Kidney tubule cell (primary cell): ENCODE data around the gene CDH24.
A peak's percentile ranks its signal among the peaks of the same experiment; 100 is the strongest.
"Not testable (repeated sequence)": the region's sequence is repeated elsewhere in the genome, so short reads cannot be mapped to it uniquely, and the experiment has no call there.

Source experiments
- DNase-seq: peaks from one replicate; pipeline ENCODE4 v3.0.0-alpha.2; 2018; ENCODE audit warnings: low spot score

The CDH24 gene

DNA sequence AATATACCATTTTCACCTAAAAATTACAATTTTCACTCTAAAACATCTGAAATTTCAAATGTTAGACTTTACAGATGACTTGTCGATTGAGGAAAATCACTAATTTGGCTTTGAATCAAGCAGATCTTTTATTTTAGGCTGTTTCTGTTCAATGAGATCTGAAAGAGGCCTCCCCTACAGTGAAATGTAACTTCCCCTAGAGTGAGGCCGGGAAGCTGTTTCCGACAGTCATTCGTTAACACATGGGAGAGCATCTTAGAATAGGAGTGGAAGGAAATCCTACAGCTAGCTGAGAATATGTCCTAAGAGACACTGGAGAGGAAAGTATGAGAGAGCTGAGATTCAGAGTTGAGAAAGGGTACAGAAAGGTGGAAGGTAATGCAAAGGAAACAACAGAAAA lies 41.7 kb downstream of the CDH24 start:
- no peak for DNase-seq

DNA sequence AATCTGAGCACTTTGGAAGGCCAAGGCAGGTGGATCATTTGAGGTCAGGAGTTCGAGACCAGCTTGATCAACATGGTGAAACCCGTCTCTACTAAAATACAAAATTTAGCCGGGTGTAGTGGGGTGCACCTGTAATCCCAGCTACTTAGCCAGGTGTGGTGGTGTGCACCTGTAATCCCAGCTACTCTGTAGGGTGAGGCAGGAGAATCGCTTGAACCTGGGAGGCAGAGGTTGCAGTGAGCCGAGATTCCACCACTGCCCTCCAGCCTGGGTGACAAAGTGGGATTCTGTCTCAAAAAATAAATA lies 43.6 kb downstream of the CDH24 start:
- DNase-seq = not testable (repeated sequence)

DNA sequence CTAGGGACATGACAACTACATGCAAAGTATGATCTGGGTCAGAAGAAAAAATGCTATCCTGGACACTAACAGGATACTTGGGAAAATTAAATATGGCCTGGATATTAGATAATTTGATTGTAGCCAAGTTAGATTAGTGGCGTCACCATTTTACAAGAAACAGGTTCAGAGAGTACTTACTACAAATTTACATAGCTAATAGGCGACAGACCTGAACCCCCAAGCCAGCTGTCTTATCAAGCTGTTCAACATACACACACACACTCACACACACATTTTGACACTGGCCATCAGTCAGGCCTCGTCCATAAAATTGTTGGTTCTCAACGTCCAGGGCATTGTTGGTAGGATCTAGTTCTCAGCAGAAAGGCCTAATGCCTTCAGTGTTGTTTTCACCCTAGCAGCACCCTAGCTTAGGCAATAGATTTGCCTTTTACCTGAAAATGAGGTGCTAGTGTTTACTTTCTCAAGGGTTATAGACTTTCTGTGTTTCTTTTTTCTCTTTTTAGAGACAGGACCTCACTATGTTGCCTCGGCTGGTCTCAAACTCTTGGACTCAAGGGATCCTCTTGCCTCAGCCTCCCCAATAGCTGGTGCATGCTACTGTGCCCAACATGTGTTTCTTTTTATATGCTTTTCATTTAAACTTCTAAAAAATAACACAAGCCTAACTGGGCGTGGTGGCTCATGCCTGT lies 44.1 kb downstream of the CDH24 start:
- no peak for DNase-seq

DNA sequence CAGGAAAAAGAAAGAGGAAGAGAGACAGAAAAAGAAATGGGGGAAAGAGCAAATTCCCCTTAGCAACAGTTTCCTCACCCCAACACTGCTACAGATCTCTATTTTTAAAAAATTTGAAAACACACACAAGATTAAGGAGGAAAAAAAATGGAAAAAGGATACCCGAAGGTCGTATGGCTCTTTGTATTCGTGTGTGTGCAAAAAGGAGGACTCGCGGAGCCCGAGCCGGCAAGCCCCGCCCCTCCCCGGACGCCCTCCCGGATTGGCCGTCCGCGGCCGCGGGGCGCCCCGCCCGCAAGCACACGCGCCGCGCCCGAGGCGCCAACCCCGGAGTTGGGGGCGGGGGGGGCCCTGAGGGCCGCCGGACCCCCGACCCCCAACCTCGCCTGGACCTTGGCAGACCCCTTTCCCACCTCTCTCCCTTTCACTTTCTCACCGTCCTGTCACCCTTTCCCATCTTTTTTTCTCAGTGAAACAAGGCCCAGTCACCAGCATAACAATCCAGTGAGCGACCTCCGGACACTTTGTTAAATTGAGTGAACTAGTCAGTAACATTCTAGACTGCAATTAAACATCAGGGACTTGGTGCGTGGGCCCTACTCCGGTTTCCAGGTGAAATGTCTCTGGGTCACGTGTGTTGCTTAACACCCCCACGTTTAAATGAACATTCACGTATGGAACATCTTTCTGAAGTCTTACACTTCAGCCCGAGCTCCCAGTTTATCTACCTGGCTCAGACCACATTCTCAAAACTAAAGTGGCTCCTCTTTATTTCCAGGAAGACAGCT lies 47.2 kb downstream of the CDH24 start, which contains the start of gene C14orf93:
Gene C14orf93, minus strand, starts transcription at position 205 of the 788 bp plus-strand sequence. CDS start 11,120 bp downstream, outside the sequence.
- DNase-seq = peak; percentile 74

DNA sequence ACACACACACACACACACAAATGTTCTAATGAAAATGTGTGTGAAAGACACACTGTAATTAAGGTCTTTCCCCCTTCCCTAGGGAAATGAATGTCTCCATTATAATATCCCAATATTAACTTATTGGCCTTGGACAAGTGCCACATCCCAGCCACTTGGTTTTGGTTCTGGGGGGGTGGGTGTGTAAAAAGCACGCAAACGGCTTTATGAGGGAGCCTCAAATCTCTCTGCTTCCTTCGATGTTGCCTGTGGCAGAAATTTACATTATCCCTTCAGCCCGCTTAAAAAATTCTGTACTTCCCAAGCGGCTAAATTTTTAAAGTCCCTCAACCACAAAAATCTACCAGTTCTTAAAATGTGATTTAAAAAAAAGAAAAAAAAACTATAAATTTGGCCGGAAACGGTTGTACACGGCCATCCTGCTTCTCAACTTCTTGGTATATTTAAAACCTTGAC lies 47.8 kb downstream of the CDH24 start:
- no peak for DNase-seq

DNA sequence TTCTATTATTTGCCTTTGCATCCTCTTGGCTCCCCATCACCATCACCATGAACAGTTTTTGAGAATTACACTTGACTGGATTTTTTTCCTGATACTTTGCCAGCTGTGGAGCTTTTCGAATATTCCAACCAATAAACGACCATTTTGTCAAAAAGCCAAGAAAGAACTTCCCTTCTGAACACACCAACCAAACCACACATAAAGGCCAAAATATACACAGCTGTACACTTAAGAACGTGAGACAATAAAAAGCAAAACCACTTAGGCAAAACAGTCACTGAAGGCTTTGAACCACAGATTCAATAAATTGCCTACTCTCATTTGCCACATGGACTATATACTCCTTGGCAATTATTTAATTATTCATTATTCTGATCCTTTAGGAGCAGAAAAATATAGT lies 48.5 kb downstream of the CDH24 start:
- no peak for DNase-seq

DNA sequence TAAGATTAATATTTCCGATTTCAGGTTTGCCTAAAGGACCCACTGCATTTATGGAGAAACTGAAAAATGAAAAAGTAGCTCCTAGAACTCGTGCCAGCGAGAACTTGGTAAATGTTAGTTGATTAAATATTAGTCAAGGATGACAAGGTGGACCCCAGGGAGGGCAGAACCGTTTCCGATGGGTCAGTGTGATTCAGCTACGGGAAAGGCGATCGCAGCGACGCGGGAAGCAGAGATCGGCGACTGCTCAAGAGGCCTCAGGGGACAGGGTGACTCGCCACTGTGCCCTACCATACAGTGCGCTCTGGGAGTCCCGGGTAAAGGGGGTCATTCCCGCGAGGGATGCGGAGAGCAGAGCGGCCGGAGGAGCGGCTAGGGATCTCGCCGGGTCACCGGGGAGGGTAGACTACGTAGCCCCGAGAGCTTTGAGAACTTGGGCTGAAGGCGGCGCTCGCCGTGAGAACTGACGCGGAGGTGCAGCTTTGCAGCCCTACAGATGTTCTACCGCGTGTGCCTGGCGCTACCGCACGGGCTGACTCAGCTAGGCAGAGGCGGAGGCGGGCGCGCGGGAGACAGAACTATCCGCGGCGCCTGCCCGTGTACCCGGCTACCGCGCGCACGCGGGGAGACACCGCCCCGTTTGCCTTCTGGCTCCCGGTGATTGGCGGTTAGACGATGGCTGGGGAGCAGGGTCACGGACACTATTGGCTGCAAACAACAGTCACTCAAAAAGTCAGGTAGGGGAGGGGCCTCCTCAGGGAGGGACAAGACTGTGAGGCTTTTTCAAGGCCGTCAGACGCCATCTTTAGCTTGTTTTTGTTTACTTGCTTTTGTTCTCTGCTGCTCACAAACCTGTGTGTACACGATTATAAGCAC lies 50.5 kb downstream of the CDH24 start:
- peak; percentile 98 for DNase-seq

DNA sequence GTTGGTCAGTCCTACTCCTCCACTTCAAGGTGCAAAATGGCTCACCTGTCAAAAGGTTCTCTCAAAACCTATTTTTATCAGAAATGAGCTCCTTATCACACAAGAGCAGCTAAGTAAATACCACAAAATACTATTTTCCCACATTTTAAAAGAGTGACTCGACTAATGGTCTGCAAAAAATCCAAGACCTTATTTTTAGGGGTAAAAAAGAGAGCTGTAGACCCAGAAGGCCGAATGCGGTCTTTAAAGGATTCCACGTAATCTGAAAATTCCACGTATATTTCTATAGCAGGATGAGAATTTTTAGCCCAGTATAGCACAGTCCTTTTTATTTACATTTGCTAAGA lies 51.2 kb downstream of the CDH24 start:
- no peak for DNase-seq

DNA sequence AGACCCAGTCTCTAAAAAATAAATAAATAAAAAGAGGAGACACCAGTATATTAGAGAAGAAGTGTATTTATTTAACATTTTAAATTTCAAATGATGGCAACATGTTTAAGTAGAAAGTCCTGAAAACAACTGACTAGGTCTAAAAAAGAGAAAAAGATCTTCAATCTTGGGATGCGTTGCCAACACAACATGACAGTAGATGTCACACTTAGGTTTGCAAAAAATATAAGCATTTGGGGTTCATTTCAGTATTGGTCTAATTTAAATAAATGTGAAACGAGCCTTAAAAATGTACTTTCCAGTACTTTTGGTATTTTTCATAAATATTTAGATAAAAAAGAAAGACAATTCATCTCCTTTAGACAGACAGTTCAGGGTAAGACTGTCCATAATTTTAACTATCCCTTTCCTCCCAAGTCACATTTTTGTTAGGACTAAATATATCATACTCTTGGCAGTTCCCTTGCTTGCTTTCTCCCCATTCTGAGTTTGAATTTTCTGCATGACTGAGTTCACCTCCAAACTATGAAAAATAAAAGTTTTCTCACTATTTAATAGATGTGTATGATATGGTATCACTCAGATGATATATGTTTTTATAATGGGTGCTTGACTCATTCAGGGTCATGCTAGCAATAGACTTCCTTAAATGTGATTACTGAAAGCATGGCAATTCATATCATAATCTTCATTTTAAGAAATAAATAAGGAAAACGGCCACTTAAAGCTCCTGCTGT lies 51.7 kb downstream of the CDH24 start:
- no peak for DNase-seq

DNA sequence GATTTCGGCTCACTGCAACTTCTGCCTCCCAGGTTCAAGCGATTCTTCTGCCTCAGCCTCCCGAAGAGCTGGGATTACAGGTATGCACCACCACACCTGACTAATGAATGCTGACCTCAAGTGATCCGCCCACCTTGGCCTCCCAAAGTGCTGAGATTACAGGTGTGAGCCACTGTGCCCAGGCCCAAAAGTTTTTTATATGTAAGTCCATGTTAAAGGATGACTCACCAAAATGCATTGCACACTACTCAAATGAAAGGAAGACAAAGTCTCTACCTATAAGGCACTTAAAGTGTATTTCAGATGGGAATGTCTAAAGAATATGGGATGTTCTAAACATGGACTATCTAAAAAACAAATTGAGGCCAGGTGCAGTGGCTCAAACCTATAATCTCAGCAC lies 53.0 kb downstream of the CDH24 start:
- DNase-seq = not testable (repeated sequence)

DNA sequence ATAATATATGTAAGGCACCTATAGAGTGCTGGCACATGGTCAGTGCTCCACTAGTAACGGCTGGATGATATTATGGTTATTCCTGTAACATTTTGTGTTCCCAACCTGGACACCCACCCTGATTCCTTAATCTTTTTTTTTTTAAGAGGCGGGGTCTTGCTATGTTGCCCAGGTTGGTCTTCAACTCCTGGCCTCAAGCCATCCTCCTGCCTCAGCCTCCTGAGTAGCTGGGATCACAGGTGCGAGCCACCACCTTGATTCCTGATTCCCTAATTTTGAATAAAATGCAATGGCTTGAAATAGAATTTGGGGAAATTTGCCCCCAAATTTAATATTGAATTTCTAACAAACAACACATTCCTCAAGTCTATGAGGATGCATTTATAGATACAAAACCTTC lies 54.7 kb downstream of the CDH24 start:
- no peak for DNase-seq

DNA sequence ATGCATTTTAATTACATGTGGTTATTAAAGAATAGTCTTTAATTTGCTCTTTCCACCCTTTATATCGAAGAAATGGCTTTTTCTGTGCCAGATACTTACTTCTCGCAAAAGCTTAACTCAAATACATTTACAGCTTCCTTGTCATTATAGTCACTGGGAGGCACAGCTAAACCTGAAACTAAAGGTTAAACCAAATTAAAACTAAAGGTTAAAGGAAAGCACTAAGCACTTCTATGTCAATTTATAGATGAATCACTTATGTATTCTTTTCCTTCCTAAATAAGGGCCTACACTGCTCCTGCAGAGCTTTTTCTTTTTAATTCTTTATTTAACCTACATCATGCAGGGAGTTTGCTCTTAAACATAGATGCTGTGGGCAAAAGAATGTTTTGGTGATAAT lies 56.5 kb downstream of the CDH24 start:
- DNase-seq = no peak

DNA sequence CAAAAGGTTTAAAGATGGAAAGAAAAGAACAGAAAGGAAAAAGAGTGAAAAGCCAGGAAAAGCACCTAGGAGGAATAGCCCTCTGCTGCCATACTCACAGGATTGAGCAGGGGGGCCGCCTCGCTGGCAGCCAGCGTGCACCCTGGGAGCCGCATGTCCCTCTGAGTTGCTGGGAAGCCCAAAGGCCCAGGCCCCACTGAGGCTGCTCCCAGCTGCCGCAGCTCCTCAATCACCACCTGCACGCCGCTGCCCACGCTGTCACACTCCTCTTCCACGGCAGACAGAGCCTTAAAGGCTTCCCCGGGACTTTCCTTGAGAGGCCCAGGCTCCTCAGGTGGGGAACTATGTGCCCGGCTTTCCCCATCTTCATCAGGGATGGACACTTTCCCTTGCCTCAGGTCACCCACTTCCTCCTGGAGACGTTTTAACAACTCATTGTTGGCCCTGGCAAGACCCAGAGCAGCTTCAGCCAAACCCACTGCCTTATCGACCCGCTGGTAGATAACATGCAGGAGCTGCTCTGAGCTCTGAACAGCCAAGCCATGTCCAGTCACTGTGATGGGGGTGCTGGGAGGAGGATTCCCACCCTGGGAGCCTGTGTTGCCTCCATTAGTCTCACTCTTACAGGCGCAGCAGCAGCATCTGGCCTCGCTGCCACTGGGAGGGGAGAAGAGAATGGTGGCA lies 58.8 kb downstream of the CDH24 start:
- no peak for DNase-seq

DNA sequence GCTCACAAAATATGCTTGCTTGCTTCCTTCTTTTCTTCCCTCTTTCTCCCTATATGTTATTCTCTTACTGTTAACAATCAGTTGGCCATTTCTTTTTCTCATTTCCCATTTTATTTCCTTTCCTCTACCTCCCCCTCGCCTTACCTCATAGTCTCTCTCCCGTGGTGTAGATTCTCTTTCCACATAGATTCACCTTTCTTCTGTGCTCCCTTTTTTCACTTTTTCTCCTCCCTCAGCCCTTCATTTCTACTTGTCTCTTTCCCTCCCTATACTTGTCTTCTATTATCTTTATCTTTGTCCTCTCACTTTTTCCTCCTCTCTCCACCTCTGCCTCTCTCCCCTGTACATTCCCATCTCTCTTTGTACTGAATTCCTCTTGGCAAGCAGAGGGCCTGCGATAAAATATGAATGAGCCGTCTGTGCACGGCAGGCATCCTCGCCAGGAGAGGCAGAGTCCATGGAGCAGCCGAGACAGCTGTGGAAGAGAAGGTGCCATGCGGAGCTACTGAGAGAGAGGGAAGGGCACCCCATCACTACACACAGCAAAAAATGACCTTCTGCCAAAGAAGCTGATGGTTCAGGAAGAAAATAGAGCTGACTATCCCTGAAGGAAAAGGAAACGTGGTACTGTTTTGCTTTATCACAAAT lies 59.5 kb downstream of the CDH24 start:
- no peak for DNase-seq
